H1 (cell line): ENCODE results near the gene HOXD10. TPM values are rescaled to one million over a fixed set of nuclear protein-coding genes. Genes with fewer than 3 reads are reported as not detected.

Experiments used
- CTCF ChIA-PET: fragments of 300-600 bp; sonication (Branson Sonifier 250); formaldehyde crosslinking; loops from one replicate; lab custom pipeline; 2021; ENCODE audit not compliant: partially characterized antibody; lab: Charles Lee
- POLR2A ChIA-PET: fragments of 300-600 bp; sonication (Branson Sonifier 250); formaldehyde crosslinking; loops from one replicate; lab custom pipeline; 2021; ENCODE audit warnings: inconsistent platforms; ENCODE audit not compliant: partially characterized antibody; lab: Charles Lee
- DNase-seq, 2 experiments: peaks; one replicate each; pipeline versions ENCODE4 v3.0.0 to v3.0.0-alpha.2; 2010 to 2022; ENCODE audit warnings: low spot score in 2 of 2, low read depth in 1 of 2, mixed read lengths in 1 of 2
- FAIRE-seq: peaks from 2 replicates; lab custom pipeline; 2011; peaks lifted over from hg19 to GRCh38; lab: Jason Lieb, UNC
- H2AFZ ChIP-seq: 2 replicates; pipeline ENCODE4 v1.8.1; 2012; ENCODE audit warnings: low read length, inconsistent platforms
- H2AK5ac ChIP-seq: 2 replicates; pipeline ENCODE4 v1.6.1; 2013; ENCODE audit warnings: low read depth, low read length
- H2BK120ac ChIP-seq: replicated peaks from 2 replicates; pipeline ENCODE3; 2013; ENCODE audit warnings: low read depth, low read length, inconsistent platforms
- H2BK12ac ChIP-seq: 2 replicates; pipeline ENCODE4 v1.6.1; 2013; ENCODE audit warnings: low read depth, low read length
- H2BK15ac ChIP-seq: 2 replicates; pipeline ENCODE4 v1.6.1; 2013; ENCODE audit warnings: low read length
- H2BK20ac ChIP-seq: 2 replicates; pipeline ENCODE4 v1.6.1; 2013; ENCODE audit warnings: low read length
- H2BK5ac ChIP-seq: 2 replicates; pipeline ENCODE4 v1.6.1; 2013; ENCODE audit warnings: low read depth, low read length
- H3K14ac ChIP-seq: 2 replicates; pipeline ENCODE4 v1.6.1; 2013; ENCODE audit warnings: inconsistent platforms; ENCODE audit not compliant: insufficient read length
- H3K18ac ChIP-seq: 2 replicates; pipeline ENCODE4 v1.6.1; 2013; ENCODE audit warnings: low read length; ENCODE audit errors: extremely low read depth
- H3K23ac ChIP-seq: 2 replicates; pipeline ENCODE4 v1.6.1; 2013; ENCODE audit warnings: inconsistent platforms; ENCODE audit not compliant: insufficient read length
- H3K23me2 ChIP-seq: 2 replicates; pipeline ENCODE4 v1.6.1; 2013; ENCODE audit warnings: low read depth, low read length
- H3K27ac ChIP-seq: 2 replicates; pipeline ENCODE4 v1.6.1; 2011; ENCODE audit warnings: low read depth, low read length, inconsistent platforms
- H3K27me3 ChIP-seq, 4 experiments: replicated peaks in 1 of 4; 1 replicate in 1 of 4; 2 replicates in 3 of 4; pipeline versions ENCODE4 v1.6.1 to v1.8.1; 2011 to 2013; ENCODE audit warnings: low read length in 3 of 4, mild to moderate bottlenecking in 3 of 4, inconsistent platforms in 2 of 4, mixed read lengths in 2 of 4, moderate library complexity in 1 of 4; ENCODE audit not compliant: control insufficient read depth in 3 of 4, insufficient read depth in 3 of 4; ENCODE audit errors: extremely low read depth in 1 of 4
- H3K36me3 ChIP-seq, 4 experiments: 2 replicates each; pipeline versions ENCODE4 v1.6.1 to v1.8.1; 2011 to 2013; ENCODE audit warnings: mild to moderate bottlenecking in 4 of 4, low read length in 3 of 4, moderate library complexity in 2 of 4, control low read depth in 1 of 4, inconsistent platforms in 1 of 4; ENCODE audit not compliant: insufficient read depth in 4 of 4, control insufficient read depth in 2 of 4
- H3K4ac ChIP-seq: replicated peaks from 2 replicates; pipeline ENCODE3; 2013; ENCODE audit warnings: low read length, low read depth, mixed read lengths, inconsistent platforms; ENCODE audit not compliant: insufficient read length
- H3K4me1 ChIP-seq, 4 experiments: replicated peaks in 1 of 4; 1 replicate in 1 of 4; 2 replicates in 3 of 4; pipeline versions ENCODE4 v1.6.1 to v1.8.1; 2011 to 2013; ENCODE audit warnings: low read length in 3 of 4, inconsistent platforms in 2 of 4, mixed read lengths in 1 of 4; ENCODE audit not compliant: insufficient read depth in 4 of 4, control insufficient read depth in 3 of 4
- H3K4me2 ChIP-seq, 2 experiments: 2 replicates each; pipeline versions ENCODE4 v1.6.1 to v1.8.1; 2011 to 2013; ENCODE audit warnings: low read depth in 2 of 2, low read length in 2 of 2, control low read depth in 1 of 2, inconsistent platforms in 1 of 2, mild to moderate bottlenecking in 1 of 2; ENCODE audit not compliant: insufficient read depth in 1 of 2
- H3K4me3 ChIP-seq, 4 experiments: fragments of 200-600, 300-600 bp in 1 of 4; sonication (generic), shearing (Covaris generic), sonication (Bioruptor Twin) in 1 of 4; 2 replicates each; pipeline versions ENCODE4 v1.5.1 to v1.8.1; 2011 to 2016; ENCODE audit warnings: low read length in 4 of 4, low read depth in 3 of 4, control low read depth in 2 of 4, inconsistent platforms in 2 of 4, mild to moderate bottlenecking in 2 of 4, mixed read lengths in 1 of 4, moderate library complexity in 1 of 4; ENCODE audit not compliant: insufficient read depth in 2 of 4; ENCODE audit errors: extremely low read depth in 1 of 4
- H3K56ac ChIP-seq: replicated peaks from 2 replicates; pipeline ENCODE3; 2013; ENCODE audit warnings: low read depth, mild to moderate bottlenecking, mixed read lengths, low read length, inconsistent platforms; ENCODE audit not compliant: insufficient read length
- H3K79me1 ChIP-seq: 2 replicates; pipeline ENCODE4 v1.6.1; 2013; ENCODE audit warnings: low read depth, low read length, control low read depth
- H3K79me2 ChIP-seq, 2 experiments: 2 replicates each; pipeline versions ENCODE4 v1.6.1 to v1.8.1; 2012 to 2013; ENCODE audit warnings: low read length in 2 of 2, mild to moderate bottlenecking in 2 of 2, inconsistent platforms in 1 of 2; ENCODE audit not compliant: insufficient read depth in 2 of 2, control insufficient read depth in 1 of 2
- H3K9ac ChIP-seq, 4 experiments: replicated peaks in 1 of 4; 1 replicate in 1 of 4; 2 replicates in 3 of 4; pipeline versions ENCODE4 v1.6.1 to v1.8.1; 2011 to 2013; ENCODE audit warnings: low read depth in 3 of 4, low read length in 3 of 4, control low read depth in 2 of 4, mild to moderate bottlenecking in 2 of 4, moderate library complexity in 2 of 4, inconsistent platforms in 1 of 4; ENCODE audit errors: extremely low read depth in 1 of 4
- H3K9me3 ChIP-seq, 2 experiments: 2 replicates each; pipeline versions ENCODE4 v1.6.1 to v1.8.1; 2012 to 2013; ENCODE audit warnings: mild to moderate bottlenecking in 2 of 2, moderate library complexity in 2 of 2, control low read depth in 1 of 2, inconsistent platforms in 1 of 2, low read depth in 1 of 2, low read length in 1 of 2, mixed read lengths in 1 of 2; ENCODE audit not compliant: insufficient read depth in 2 of 2
- H4K20me1 ChIP-seq, 2 experiments: replicated peaks in 1 of 2; 2 replicates each; pipeline versions ENCODE3 to v1.8.1; 2011 to 2013; ENCODE audit warnings: inconsistent platforms in 2 of 2, low read length in 2 of 2, mild to moderate bottlenecking in 1 of 2; ENCODE audit not compliant: insufficient read depth in 2 of 2, control insufficient read depth in 1 of 2
- H4K5ac ChIP-seq: 2 replicates; pipeline ENCODE4 v1.6.1; 2013; ENCODE audit warnings: low read length, low read depth, mixed read lengths, inconsistent platforms; ENCODE audit not compliant: insufficient read length
- H4K8ac ChIP-seq: 2 replicates; pipeline ENCODE4 v1.8.0; 2013; ENCODE audit warnings: mild to moderate bottlenecking, moderate library complexity, low read length, inconsistent platforms; ENCODE audit not compliant: insufficient read depth; ENCODE audit errors: extremely low read depth
- H4K91ac ChIP-seq: replicated peaks from 2 replicates; pipeline ENCODE3; 2013; ENCODE audit warnings: low read length, mixed read lengths, inconsistent platforms; ENCODE audit not compliant: insufficient read length
- POLR2A ChIP-seq, 2 experiments: IDR thresholded peaks; 1 replicate in 1 of 2; 2 replicates in 1 of 2; pipeline ENCODE4 v1.6.1; 2011; ENCODE audit warnings: low read depth in 2 of 2, low read length in 2 of 2, mild to moderate bottlenecking in 2 of 2; ENCODE audit errors: control extremely low read depth in 1 of 2
- RNF2 ChIP-seq: fragments of 200-900, 300-1000 bp; sonication (generic); IDR thresholded peaks from 2 replicates; pipeline ENCODE4 v1.7.1; 2016; ENCODE audit warnings: borderline replicate concordance, low read depth, mild to moderate bottlenecking, antibody characterized with exemption, low read length; ENCODE audit not compliant: poor library complexity, severe bottlenecking; ENCODE audit errors: missing control alignments
- WGBS, 2 experiments: shearing (Covaris generic) in 1 of 2; methylation state at CpG; one replicate each; pipeline versions ENCODE4 v1.1.6 to v1.1.7; 2013 to 2015; ENCODE audit warnings: low lambda C conversion rate in 2 of 2, mixed read lengths in 2 of 2, inconsistent platforms in 1 of 2, low coverage in 1 of 2, missing lambda C conversion rate in 1 of 2; ENCODE audit not compliant: insufficient replicate concordance in 2 of 2, insufficient coverage in 1 of 2, insufficient read length in 1 of 2; ENCODE audit errors: extremely low coverage in 1 of 2, missing lambda C conversion rate in 1 of 2; 5-methylcytosine and 5-hydroxymethylcytosine counted together
- polyA plus RNA-seq, 7 experiments: library from polyadenylated mRNA; depleted of rRNA in 3 of 7; stranded (reverse) in 5 of 7; unstranded in 2 of 7; fragments of >200 nt in 5 of 7; fragments of 200-250 nt in 2 of 7; gene quantifications; 1 replicate in 5 of 7; 2 replicates in 1 of 7; 4 replicates in 1 of 7; pipeline versions ENCODE4 v1.2.1 to v1.2.3, GENCODE V29; 2011 to 2013; ENCODE audit warnings: missing spikeins in 2 of 7, mixed read lengths in 2 of 7
- total RNA-seq: library from RNA; stranded (reverse); fragmentation: NEBNext Ultra II Directional; extraction: Animal tissue kit (Norgen Biotek cat#: 25700); gene quantifications from 2 replicates; pipeline ENCODE4 v1.2.1, GENCODE V29; 2021

The HOXD10 gene
- total and polyA plus RNA-seq, 2 of the 8 experiments (the other 6 are each of a cell fraction or from before 2014, with no cell fraction given) = not detected

DNA sequence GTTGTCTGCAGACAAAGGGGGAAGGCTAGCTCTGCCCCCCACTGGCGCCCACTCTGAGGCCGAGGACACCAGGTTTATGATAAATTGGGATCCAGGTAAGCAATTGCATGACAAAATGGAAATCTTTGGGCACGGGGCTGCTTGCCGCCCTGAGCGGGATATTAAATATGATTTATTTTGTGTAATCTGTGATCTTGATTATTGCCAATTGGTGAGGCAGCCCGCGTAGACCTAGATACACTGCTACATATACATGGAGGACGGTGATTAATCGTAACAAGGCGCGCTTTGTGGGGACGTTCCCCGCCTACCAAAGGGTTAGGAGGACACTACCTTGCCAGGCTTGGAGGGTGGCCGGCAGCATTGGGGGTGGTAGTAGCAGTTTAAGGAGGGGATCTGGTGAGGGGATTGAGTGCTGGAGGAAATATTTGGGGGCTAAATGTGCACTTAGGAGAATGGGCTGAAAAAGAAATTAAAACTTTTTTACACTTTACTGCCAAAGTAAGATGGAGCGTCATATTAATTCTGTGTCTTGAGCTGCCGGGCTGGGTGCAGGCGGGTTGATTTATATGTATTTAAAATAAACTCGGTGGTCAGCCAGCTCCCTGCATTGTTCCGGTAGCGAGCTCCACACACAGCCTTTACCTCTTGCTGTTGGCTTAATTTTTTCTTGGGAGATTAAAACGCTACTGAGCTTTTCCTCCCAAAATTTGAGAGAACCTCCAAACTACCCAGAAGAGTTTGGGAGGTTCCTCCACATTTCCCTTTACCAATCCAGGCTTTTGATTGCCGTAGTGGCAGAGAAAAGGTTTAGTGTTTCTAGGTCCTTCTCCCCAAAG, 44.6 kb downstream of the HOXD10 start:
- Histone ChIP-seq H2BK12ac (no peak overlapping the region; the same call in 1 of the 2 replicates), H2BK120ac (no peak overlapping the region), H3K4me1 (peaks cover 0 to 12% (median 6%) of the 10 kb centered on the region in 4 experiments; a peak in 5 of 7 replicates), H2BK5ac (no peak overlapping the region), H2AK5ac (no peak overlapping the region), H3K36me3 (peaks cover 0 to 10% (median 0%) of the 10 kb centered on the region in 4 experiments; a peak in 1 of 8 replicates), H4K8ac (no peak overlapping the region), H4K20me1 (peaks cover 39 to 44% of the 10 kb centered on the region in 2 experiments), H3K9me3 (no peaks in the 10 kb centered on the region), H2AFZ (no peak overlapping the region), H3K18ac (no peak overlapping the region), H3K9ac (no peak overlapping the region), H4K91ac (no peak overlapping the region), H2BK15ac (no peak overlapping the region; the same call in 1 of the 2 replicates), H3K27me3 (peaks cover 99 to 100% (median 100%) of the 10 kb centered on the region in 4 experiments), H3K27ac (no peak overlapping the region), H3K23ac (no peak overlapping the region), H3K56ac (no peak overlapping the region), H3K23me2 (0 out of 2 replicates have a peak, but pooled peaks cover 2% of the 10 kb centered on the region), H3K4ac (no peak overlapping the region), H3K4me2 (peak overlapping the region in 1 of 2 experiments; percentile 39; a peak in 1 of 4 replicates), H3K79me2 (no peaks in the 10 kb centered on the region), H3K4me3 (no peak overlapping the region), H3K79me1 (no peaks in the 10 kb centered on the region), H4K5ac (no peak overlapping the region), H3K14ac (no peak overlapping the region), H2BK20ac (no peak overlapping the region)
- DNase-seq = no peak
- TF ChIP-seq RNF2 = peak; percentile 89
- TF ChIP-seq POLR2A (IDR thresholded peaks at IDR 0.05; ENCODE audit: control extremely low read depth in 1 of 2, low read depth in 2 of 2, low read length in 2 of 2) = no peak
- ChIA-PET CTCF (interaction anchor here (0.9 to 3.6 kb wide), 23 partner anchors 8 to 988 kb away, joined by 3 to 26 read pairs (median 4); partner anchors contain the start of gene HOXD4), POLR2A (interaction anchor here (1.6 kb wide), 1 partner anchor 10 kb away, joined by 7 read pairs; no protein-coding TSS in a partner anchor)
- no peak for FAIRE-seq
- WGBS, 2 experiments = 19% methylated on average over 22 of the region's 22 CpGs; no CpG with 5 or more reads in 1 of the 2 experiments
